Measurements from ENCODE around the gene RAB31.

DNA sequence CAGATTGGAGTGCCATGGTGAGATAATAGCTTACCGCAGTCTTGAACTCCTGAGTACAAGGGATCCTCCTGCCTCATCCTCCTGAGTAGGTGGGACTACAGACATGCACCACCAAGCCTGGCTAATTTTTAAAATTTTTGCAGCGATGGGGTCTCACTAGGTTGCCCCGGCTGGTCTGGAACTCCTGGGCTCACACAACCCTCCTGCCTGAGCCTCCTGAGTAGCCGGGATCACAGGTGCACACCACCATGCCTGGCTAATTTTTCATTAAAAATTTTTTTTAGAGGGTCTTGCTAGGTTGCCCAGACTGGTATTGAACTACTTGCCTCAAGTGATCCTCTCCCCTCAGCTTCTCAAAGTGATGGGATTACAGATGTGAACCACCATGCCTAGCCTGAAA is 27.8 kb downstream of the RAB31 start:
- TF ChIP-seq, protein P1, sequence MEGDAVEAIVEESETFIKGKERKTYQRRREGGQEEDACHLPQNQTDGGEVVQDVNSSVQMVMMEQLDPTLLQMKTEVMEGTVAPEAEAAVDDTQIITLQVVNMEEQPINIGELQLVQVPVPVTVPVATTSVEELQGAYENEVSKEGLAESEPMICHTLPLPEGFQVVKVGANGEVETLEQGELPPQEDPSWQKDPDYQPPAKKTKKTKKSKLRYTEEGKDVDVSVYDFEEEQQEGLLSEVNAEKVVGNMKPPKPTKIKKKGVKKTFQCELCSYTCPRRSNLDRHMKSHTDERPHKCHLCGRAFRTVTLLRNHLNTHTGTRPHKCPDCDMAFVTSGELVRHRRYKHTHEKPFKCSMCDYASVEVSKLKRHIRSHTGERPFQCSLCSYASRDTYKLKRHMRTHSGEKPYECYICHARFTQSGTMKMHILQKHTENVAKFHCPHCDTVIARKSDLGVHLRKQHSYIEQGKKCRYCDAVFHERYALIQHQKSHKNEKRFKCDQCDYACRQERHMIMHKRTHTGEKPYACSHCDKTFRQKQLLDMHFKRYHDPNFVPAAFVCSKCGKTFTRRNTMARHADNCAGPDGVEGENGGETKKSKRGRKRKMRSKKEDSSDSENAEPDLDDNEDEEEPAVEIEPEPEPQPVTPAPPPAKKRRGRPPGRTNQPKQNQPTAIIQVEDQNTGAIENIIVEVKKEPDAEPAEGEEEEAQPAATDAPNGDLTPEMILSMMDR (IDR thresholded peaks at IDR 0.05): no peak
- TF ChIP-seq POLR2A (IDR thresholded peaks at IDR 0.05): no peak
- TF ChIP-seq EP300 (IDR thresholded peaks at IDR 0.05): no peak

Measured in tibial nerve (tissue), 4 donors.